GM23248 (cell line): ENCODE measurements around the gene GRM3. TPM values are rescaled to one million over a fixed set of nuclear protein-coding genes. Genes with fewer than 3 reads are reported as not detected.
"Not testable (repeated sequence)": the region's sequence is repeated elsewhere in the genome, so short reads cannot be mapped to it uniquely, and the experiment has no call there.

Experiments
- DNase-seq: peaks from one replicate; pipeline ENCODE4 v3.0.0-alpha.2; 2015
- H2AFZ ChIP-seq: fragments of 200-600 bp; sonication (generic); 2 replicates; pipeline ENCODE4 v1.6.1; 2016; ENCODE audit warnings: antibody characterized with exemption
- H3F3A ChIP-seq: fragments of 200-600 bp; sonication (generic); 2 replicates; pipeline ENCODE4 v1.6.1; 2016; ENCODE audit warnings: mild to moderate bottlenecking, antibody characterized with exemption, mixed run types; ENCODE audit not compliant: insufficient read depth
- H3K27ac ChIP-seq: fragments of 200-600 bp; sonication (generic); 2 replicates; pipeline ENCODE4 v1.5.1; 2016; ENCODE audit warnings: mild to moderate bottlenecking
- H3K27me3 ChIP-seq: fragments of 200-600 bp; sonication (generic); replicated peaks from 2 replicates; pipeline ENCODE4 v1.6.1; 2016; ENCODE audit warnings: mild to moderate bottlenecking; ENCODE audit not compliant: insufficient read depth
- H3K36me3 ChIP-seq: fragments of 200-600 bp; sonication (generic); 2 replicates; pipeline ENCODE4 v1.6.1; 2016; ENCODE audit warnings: low read depth, mild to moderate bottlenecking
- H3K4me1 ChIP-seq: fragments of 200-600 bp; sonication (generic); 2 replicates; pipeline ENCODE4 v1.6.1; 2016; ENCODE audit warnings: mild to moderate bottlenecking; ENCODE audit not compliant: insufficient read depth
- H3K4me2 ChIP-seq: fragments of 200-600 bp; sonication (generic); one replicate; pipeline ENCODE4 v1.6.1; 2016; ENCODE audit warnings: mild to moderate bottlenecking; ENCODE audit not compliant: unreplicated experiment
- H3K4me3 ChIP-seq: fragments of 200-600 bp; sonication (generic); 2 replicates; pipeline ENCODE4 v1.5.1; 2016; ENCODE audit warnings: mild to moderate bottlenecking
- H3K79me2 ChIP-seq: fragments of 200-600 bp; sonication (generic); 2 replicates; pipeline ENCODE4 v1.6.1; 2016; ENCODE audit warnings: mild to moderate bottlenecking; ENCODE audit not compliant: insufficient read depth
- H3K9ac ChIP-seq: fragments of 200-600 bp; sonication (generic); 2 replicates; pipeline ENCODE4 v1.6.1; 2016; ENCODE audit warnings: mild to moderate bottlenecking
- H3K9me2 ChIP-seq: fragments of 200-600 bp; sonication (generic); 2 replicates; pipeline ENCODE4 v1.6.1; 2016; ENCODE audit warnings: mixed run types, mild to moderate bottlenecking, moderate library complexity; ENCODE audit not compliant: insufficient read depth
- H3K9me3 ChIP-seq: fragments of 200-600 bp; sonication (generic); one replicate; pipeline ENCODE4 v1.6.1; 2017; ENCODE audit warnings: low read depth
- H4K20me1 ChIP-seq: fragments of 200-600 bp; sonication (generic); 2 replicates; pipeline ENCODE4 v1.6.0; 2016; ENCODE audit not compliant: insufficient read depth
- EZH2 ChIP-seq: fragments of 200-600 bp; sonication (generic); IDR thresholded peaks from 2 replicates; pipeline ENCODE4 v1.6.1; 2018; ENCODE audit warnings: antibody characterized with exemption, mild to moderate bottlenecking; ENCODE audit not compliant: insufficient read depth, poor library complexity, severe bottlenecking
- EZH2phosphoT487 ChIP-seq: fragments of 200-600 bp; sonication (generic); IDR thresholded peaks from 2 replicates; pipeline ENCODE4 v1.6.1; 2018; ENCODE audit warnings: antibody characterized with exemption, moderate library complexity, mild to moderate bottlenecking, low read depth; ENCODE audit not compliant: insufficient read depth
- WGBS, 2 experiments: methylation state at CpG; one replicate each; pipeline ENCODE4 v1.1.6; 2015 to 2017; ENCODE audit warnings: low lambda C conversion rate in 2 of 2, low coverage in 1 of 2; ENCODE audit errors: missing lambda C conversion rate in 2 of 2; 5-methylcytosine and 5-hydroxymethylcytosine counted together
- in situ Hi-C: fragments of 300-500 bp; cut with MboI; formaldehyde crosslinking; loops from 2 replicates; pipeline ENCODE4 v1.15.0; 2020
- polyA plus RNA-seq: library from polyadenylated mRNA; unstranded; fragments of >200 nt; fragmentation: Nextera tagmentation; extraction: Ambion mirVana; gene quantifications from 2 replicates; pipeline ENCODE4 v1.2.1, GENCODE V29; 2016
- total RNA-seq: library from RNA; depleted of rRNA; stranded (reverse); fragments of >200 nt; shearing (Covaris generic); gene quantifications from 2 replicates; pipeline ENCODE4 v1.2.3, GENCODE V29; 2014; rRNA removed

The GRM3 gene
- total RNA-seq (not detected in 2 replicates), polyA plus RNA-seq (not detected in 2 replicates)

DNA sequence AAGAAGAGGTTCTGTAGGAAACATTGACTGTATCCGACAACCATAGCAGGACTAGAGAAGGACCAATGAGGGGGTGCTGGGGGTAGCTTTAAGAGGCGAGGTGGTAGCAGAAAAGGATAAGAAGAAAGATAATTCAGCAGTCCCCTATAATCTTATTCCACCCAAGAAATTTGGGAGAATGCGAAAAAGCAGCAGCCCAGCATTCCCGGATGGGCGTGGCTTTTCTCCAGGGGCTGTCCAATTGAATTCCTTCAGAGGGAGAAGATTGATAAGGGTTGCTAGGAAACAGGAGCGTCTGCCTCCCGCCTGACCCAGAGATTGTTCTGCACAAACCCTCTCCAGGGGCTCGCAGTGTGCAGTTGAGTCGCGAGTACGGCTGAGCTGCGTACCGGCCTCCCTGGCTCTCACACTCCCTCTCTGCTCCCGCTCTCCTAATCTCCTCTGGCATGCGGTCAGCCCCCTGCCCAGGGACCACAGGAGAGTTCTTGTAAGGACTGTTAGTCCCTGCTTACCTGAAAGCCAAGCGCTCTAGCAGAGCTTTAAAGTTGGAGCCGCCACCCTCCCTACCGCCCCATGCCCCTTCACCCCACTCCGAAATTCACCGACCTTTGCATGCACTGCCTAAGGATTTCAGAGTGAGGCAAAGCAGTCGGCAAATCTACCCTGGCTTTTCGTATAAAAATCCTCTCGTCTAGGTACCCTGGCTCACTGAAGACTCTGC, at the start of gene GRM3:
GRM3 (plus strand) TSS at position 349 of the 721 bp plus-strand sequence. CDS start 121,237 bp downstream, outside the sequence.
- peak within 1 kb of the TSS; percentile 38 for H2AFZ ChIP-seq
- H3K4me2 ChIP-seq: peak within 1 kb of the TSS; percentile 29
- no peaks in the 10 kb centered on the region for H3F3A ChIP-seq
- H3K79me2 ChIP-seq: no peaks in the 10 kb centered on the region
- H3K27me3 ChIP-seq: peaks cover 26% of the 10 kb centered on the region
- TF ChIP-seq EZH2 (no peak), EZH2phosphoT487 (no peak)
- H3K4me1 ChIP-seq: 0 out of 2 replicates have a peak, but pooled peaks cover 4% of the 10 kb centered on the region
- no peaks in the 10 kb centered on the region for H4K20me1 ChIP-seq
- H3K9me3 ChIP-seq: no peaks in the 10 kb centered on the region
- in situ Hi-C loops: no loop called here
- no peak within 1 kb of the TSS for H3K27ac ChIP-seq
- H3K9ac ChIP-seq: no peak within 1 kb of the TSS
- no peaks in the 10 kb centered on the region for H3K9me2 ChIP-seq
- peak; percentile 5 for DNase-seq
- H3K4me3 ChIP-seq: peak within 1 kb of the TSS; percentile 27; the same call in 1 of the 2 replicates
- WGBS, 2 experiments: 1 to 2% methylated on average over 21 to 23 of the region's 23 CpGs
- H3K36me3 ChIP-seq: no peaks in the 10 kb centered on the region

GRCh38 chr7:86598311-86598710, 45.4 kb upstream of the GRM3 start:
- H4K20me1 ChIP-seq: no peaks in the 10 kb centered on the region
- no peak overlapping the region for H3K4me2 ChIP-seq
- no peak overlapping the region for H2AFZ ChIP-seq
- no peaks in the 10 kb centered on the region for H3K9me2 ChIP-seq
- no peak overlapping the region for H3K27ac ChIP-seq
- in situ Hi-C loops: no loop called here
- DNase-seq: no peak
- no peak overlapping the region for H3K4me3 ChIP-seq
- 50 to 56% methylated on average over 15 of the region's 15 CpGs for WGBS, 2 experiments
- H3F3A ChIP-seq: no peaks in the 10 kb centered on the region
- H3K27me3 ChIP-seq: no peaks in the 10 kb centered on the region
- no peaks in the 10 kb centered on the region for H3K36me3 ChIP-seq
- no peaks in the 10 kb centered on the region for H3K4me1 ChIP-seq
- no peak overlapping the region for H3K9ac ChIP-seq
- no peaks in the 10 kb centered on the region for H3K79me2 ChIP-seq
- H3K9me3 ChIP-seq: no peaks in the 10 kb centered on the region
- TF ChIP-seq EZH2: no peak
- TF ChIP-seq EZH2phosphoT487: no peak

- DNase-seq: no peak
- H3K4me3 ChIP-seq: no peak overlapping the region
- no peaks in the 10 kb centered on the region for H3F3A ChIP-seq
- no peaks in the 10 kb centered on the region for H3K9me2 ChIP-seq
- TF ChIP-seq EZH2 (no peak), EZH2phosphoT487 (no peak)
- H3K4me2 ChIP-seq: no peak overlapping the region
- H3K4me1 ChIP-seq: no peaks in the 10 kb centered on the region
- H3K27ac ChIP-seq: no peak overlapping the region
- in situ Hi-C loops: no loop called here
- no peaks in the 10 kb centered on the region for H3K36me3 ChIP-seq
- no peaks in the 10 kb centered on the region for H3K9me3 ChIP-seq
- H3K9ac ChIP-seq: no peak overlapping the region
- no peak overlapping the region for H2AFZ ChIP-seq
- 45 to 46% methylated on average over 9 of the region's 9 CpGs for WGBS, 2 experiments
- H4K20me1 ChIP-seq: no peaks in the 10 kb centered on the region
- H3K79me2 ChIP-seq: no peaks in the 10 kb centered on the region
- H3K27me3 ChIP-seq: no peaks in the 10 kb centered on the region
Observed at GRCh38 chr7:86598721-86599120, 45.0 kb upstream of the GRM3 start.

GRCh38 chr7:86600506-86601290, 43.0 kb upstream of the GRM3 start:
- Histone ChIP-seq H3K4me3 (no peak overlapping the region), H2AFZ (no peak overlapping the region), H3K9me2 (no peaks in the 10 kb centered on the region), H3F3A (no peaks in the 10 kb centered on the region), H3K9me3 (no peaks in the 10 kb centered on the region), H3K4me2 (no peak overlapping the region), H3K36me3 (no peaks in the 10 kb centered on the region), H3K27ac (no peak overlapping the region), H4K20me1 (no peaks in the 10 kb centered on the region), H3K4me1 (no peaks in the 10 kb centered on the region), H3K9ac (no peak overlapping the region), H3K27me3 (no peaks in the 10 kb centered on the region), H3K79me2 (no peaks in the 10 kb centered on the region)
- WGBS, 2 experiments: 49 to 57% methylated on average over 6 of the region's 6 CpGs
- in situ Hi-C loops: no loop called here
- no peak for DNase-seq
- no peak for TF ChIP-seq EZH2phosphoT487
- no peak for TF ChIP-seq EZH2

- H3K4me3 ChIP-seq, H3K4me1 ChIP-seq, H3K9ac ChIP-seq, H2AFZ ChIP-seq, H3K9me2 ChIP-seq, H3K9me3 ChIP-seq, H3K79me2 ChIP-seq, H3K27me3 ChIP-seq, H4K20me1 ChIP-seq, in situ Hi-C loops, DNase-seq, H3K36me3 ChIP-seq, H3F3A ChIP-seq, H3K27ac ChIP-seq, H3K4me2 ChIP-seq: not testable (repeated sequence)
- 4 to 11% methylated on average over 2 of the region's 2 CpGs for WGBS, 2 experiments
Observed at GRCh38 chr7:86615711-86616110, 28.0 kb upstream of the GRM3 start.
